K562 (cell line): ENCODE results near the gene ANTKMT. TPM values are rescaled to one million over a fixed set of nuclear protein-coding genes. Genes with fewer than 3 reads are reported as not detected.

Experiments
- CREB3L1 ChIP-seq: fragments of 450-650 bp; IDR thresholded peaks from 2 replicates; pipeline ENCODE4 v1.6.1; 2014; ENCODE audit warnings: low read depth, mild to moderate bottlenecking, moderate library complexity, borderline replicate concordance
- E2F1 ChIP-seq: sonication (generic); formaldehyde crosslinking; IDR thresholded peaks from 2 replicates; pipeline ENCODE4 v1.8.1; 2023; ENCODE audit warnings: mild to moderate bottlenecking, missing genetic modification reagents, moderate library complexity
- ELF2 ChIP-seq: fragments of 250-450 bp; sonication (Bioruptor Pico); IDR thresholded peaks from 2 replicates; pipeline ENCODE4 v1.5.0; 2021; ENCODE audit warnings: mild to moderate bottlenecking
- ERF ChIP-seq: fragments of 450-650 bp; formaldehyde crosslinking; IDR thresholded peaks from 2 replicates; pipeline ENCODE4 v1.4.0; 2020; ENCODE audit warnings: mild to moderate bottlenecking, mixed read lengths
- FIP1L1 ChIP-seq: fragments of 200-400 bp; formaldehyde crosslinking; IDR thresholded peaks from 2 replicates; pipeline ENCODE4 v1.6.1; 2018; ENCODE audit warnings: mild to moderate bottlenecking, low read depth, low read length; ENCODE audit not compliant: poor library complexity, severe bottlenecking
- FUS ChIP-seq: fragments of 200-400 bp; formaldehyde crosslinking; optimal IDR thresholded peaks from 2 replicates; pipeline ENCODE3; 2017; ENCODE audit warnings: low read depth, low read length
- GTF2A2 ChIP-seq: IDR thresholded peaks from 2 replicates; pipeline ENCODE4 v1.6.1; 2016; ENCODE audit warnings: mild to moderate bottlenecking, missing genetic modification characterization, missing compliant biosample characterization
- HDAC6 ChIP-seq: IDR thresholded peaks from 2 replicates; pipeline ENCODE4 v1.6.1; 2012; ENCODE audit warnings: low read depth, mild to moderate bottlenecking, control low read depth, inconsistent platforms, low read length, moderate library complexity
- KLF10 ChIP-seq: fragments of 250-450 bp; sonication (Bioruptor Pico); IDR thresholded peaks from 2 replicates; pipeline ENCODE4 v1.6.1; 2021; ENCODE audit warnings: matching md5 sums
- MAZ ChIP-seq, 2 experiments: fragments of 450-650 bp in 1 of 2; sonication (generic) in 1 of 2; formaldehyde crosslinking; IDR thresholded peaks in 1 of 2; conservative IDR thresholded peaks in 1 of 2; 2 replicates each; pipeline versions ENCODE4 v1.4.0 to v1.5.0; 2020; ENCODE audit warnings: mild to moderate bottlenecking in 1 of 2, missing genetic modification reagents in 1 of 2
- MCM7 ChIP-seq, 2 experiments: fragments of 450-650 bp; IDR thresholded peaks; 2 replicates each; pipeline ENCODE4 v1.6.1; 2016 to 2018
- NELFE ChIP-seq: IDR thresholded peaks from 2 replicates; pipeline ENCODE4 v1.6.1; 2011; ENCODE audit warnings: mild to moderate bottlenecking; ENCODE audit not compliant: insufficient read depth, insufficient read length
- NR3C1 ChIP-seq: sonication (generic); formaldehyde crosslinking; IDR thresholded peaks from 2 replicates; pipeline ENCODE4 v1.8.1; 2022; ENCODE audit warnings: missing genetic modification reagents
- PHF20 ChIP-seq: fragments of 450-650 bp; IDR thresholded peaks from 2 replicates; pipeline ENCODE4 v1.6.1; 2018; ENCODE audit not compliant: partially characterized antibody
- PHTF2 ChIP-seq: fragments of 250-450 bp; sonication (Bioruptor Pico); IDR thresholded peaks from 2 replicates; pipeline ENCODE4 v1.5.0; 2021; ENCODE audit warnings: mild to moderate bottlenecking
- PRDM10 ChIP-seq: fragments of 450-650 bp; IDR thresholded peaks from 2 replicates; pipeline ENCODE4 v1.6.1; 2018; ENCODE audit not compliant: partially characterized antibody
- RBM17 ChIP-seq: fragments of 200-400 bp; formaldehyde crosslinking; IDR thresholded peaks from 2 replicates; pipeline ENCODE4 v1.6.1; 2017; ENCODE audit warnings: low read depth, mild to moderate bottlenecking, low read length, borderline replicate concordance
- SMAD1 ChIP-seq: fragments of 150-350 bp; IDR thresholded peaks from 2 replicates; pipeline ENCODE4 v1.6.1; 2014; ENCODE audit warnings: low read length, low read depth; ENCODE audit not compliant: partially characterized antibody
- TAF7 ChIP-seq: fragments of 450-650 bp; IDR thresholded peaks from 2 replicates; pipeline ENCODE4 v1.6.1; 2016; ENCODE audit warnings: missing genetic modification characterization, missing compliant biosample characterization
- TOE1 ChIP-seq, 2 experiments: fragments of 450-650 bp in 1 of 2; sonication (generic) in 1 of 2; formaldehyde crosslinking in 1 of 2; IDR thresholded peaks; 2 replicates each; pipeline versions ENCODE4 v1.7.1 to v1.8.0; 2016 to 2022; ENCODE audit warnings: borderline replicate concordance in 2 of 2, mild to moderate bottlenecking in 2 of 2, antibody characterized with exemption in 1 of 2, inconsistent platforms in 1 of 2, low read depth in 1 of 2, missing genetic modification reagents in 1 of 2, moderate library complexity in 1 of 2
- ZKSCAN3 ChIP-seq: fragments of 250-450 bp; sonication (Bioruptor Pico); IDR thresholded peaks from 2 replicates; pipeline ENCODE4 v1.4.0; 2020
- ZNF436 ChIP-seq: fragments of 250-450, 450-650 bp; sonication (Bioruptor Pico); formaldehyde crosslinking; IDR thresholded peaks from 2 replicates; pipeline ENCODE4 v1.7.0; 2020; ENCODE audit warnings: mild to moderate bottlenecking
- ZNF696 ChIP-seq: fragments of 250-450 bp; sonication (Bioruptor Pico); conservative IDR thresholded peaks from 2 replicates; pipeline ENCODE4 v1.4.0; 2020; ENCODE audit warnings: mild to moderate bottlenecking, moderate library complexity
- ZNF77 ChIP-seq: fragments of 250-450 bp; sonication (Bioruptor Pico); IDR thresholded peaks from 2 replicates; pipeline ENCODE4 v1.5.0; 2020
- polyA plus RNA-seq, 8 experiments: library from polyadenylated mRNA; depleted of rRNA in 4 of 8; stranded (reverse) in 5 of 8; unstranded in 3 of 8; fragments of >200 nt; fragmentation: Nextera tagmentation in 2 of 8; fragmentation: Illumina TruSeq in 1 of 8; extraction: Ambion mirVana in 2 of 8; extraction: Trizol in 1 of 8; gene quantifications; 2 replicates each; pipeline versions ENCODE4 v1.2.1 to v1.2.3, GENCODE V29; 2011 to 2014; ENCODE audit warnings: inconsistent platforms in 1 of 8, missing spikeins in 1 of 8
- total RNA-seq, 7 experiments: library from RNA; depleted of rRNA in 6 of 7; stranded (reverse); fragments of >200 nt in 6 of 7; fragmentation: Illumina TruSeq in 2 of 7; extraction: Trizol in 2 of 7; gene quantifications; 2 replicates each; pipeline versions ENCODE4 v1.2.1 to v1.2.3, GENCODE V29; 2011 to 2021; ENCODE audit warnings: low replicate concordance in 1 of 7

ANTKMT gene
- total and polyA plus RNA-seq, 9 of the 15 experiments (the other 6 are each of a cell fraction or from before 2014, with no cell fraction given), result 0.58 to 217 (median 19.1) TPM

- no peak; the same call in 1 of the 2 replicates for TF ChIP-seq E2F1 (CRISPR knock-in tag)
- TF ChIP-seq PHTF2, result no peak
- TF ChIP-seq PRDM10, result no peak
- TF ChIP-seq FIP1L1, result no peak
- no peak for TF ChIP-seq SMAD1
- TF ChIP-seq FUS, result no peak
- TF ChIP-seq ERF (CRISPR knock-in tag), result no peak
- no peak for TF ChIP-seq NELFE
- TF ChIP-seq ZNF436 (CRISPR knock-in tag), result no peak
- TF ChIP-seq KLF10 (CRISPR knock-in tag), result no peak
- no peak for TF ChIP-seq MCM7 (IDR thresholded peaks at IDR 0.05)
- no peak for TF ChIP-seq GTF2A2 (tag)
- TF ChIP-seq NR3C1 (CRISPR knock-in tag), result no peak
- TF ChIP-seq TAF7 (tag), result no peak
- TF ChIP-seq MAZ (CRISPR knock-in tag; conservative IDR thresholded peaks at IDR 0.05 in 1 of 2, IDR thresholded peaks at IDR 0.05 in 1 of 2), result 0 out of 4 replicates have a peak, but pooled peaks of 1 of the 2 experiments have one; percentile 14
- TF ChIP-seq PHF20, result no peak
- TF ChIP-seq ZNF77 (CRISPR knock-in tag), result no peak
- no peak for TF ChIP-seq TOE1 (IDR thresholded peaks at IDR 0.05; ENCODE audit: borderline replicate concordance)
- TF ChIP-seq TOE1 (CRISPR knock-in tag; IDR thresholded peaks at IDR 0.05; ENCODE audit: borderline replicate concordance, low read depth), result no peak
- peak; percentile 18; the same call in 1 of the 2 replicates for TF ChIP-seq ELF2 (CRISPR knock-in tag)
- TF ChIP-seq CREB3L1, result no peak
- TF ChIP-seq ZNF696 (CRISPR knock-in tag), result no peak
- TF ChIP-seq ZKSCAN3 (CRISPR knock-in tag), result no peak
- no peak for TF ChIP-seq HDAC6
- TF ChIP-seq RBM17, result no peak
These were observed 37.4 kb upstream of the ANTKMT start (continued) for GRCh38 chr16:683396-684070.
